ENCODE data around the gene ZNF580.

ZNF580 gene

DNA sequence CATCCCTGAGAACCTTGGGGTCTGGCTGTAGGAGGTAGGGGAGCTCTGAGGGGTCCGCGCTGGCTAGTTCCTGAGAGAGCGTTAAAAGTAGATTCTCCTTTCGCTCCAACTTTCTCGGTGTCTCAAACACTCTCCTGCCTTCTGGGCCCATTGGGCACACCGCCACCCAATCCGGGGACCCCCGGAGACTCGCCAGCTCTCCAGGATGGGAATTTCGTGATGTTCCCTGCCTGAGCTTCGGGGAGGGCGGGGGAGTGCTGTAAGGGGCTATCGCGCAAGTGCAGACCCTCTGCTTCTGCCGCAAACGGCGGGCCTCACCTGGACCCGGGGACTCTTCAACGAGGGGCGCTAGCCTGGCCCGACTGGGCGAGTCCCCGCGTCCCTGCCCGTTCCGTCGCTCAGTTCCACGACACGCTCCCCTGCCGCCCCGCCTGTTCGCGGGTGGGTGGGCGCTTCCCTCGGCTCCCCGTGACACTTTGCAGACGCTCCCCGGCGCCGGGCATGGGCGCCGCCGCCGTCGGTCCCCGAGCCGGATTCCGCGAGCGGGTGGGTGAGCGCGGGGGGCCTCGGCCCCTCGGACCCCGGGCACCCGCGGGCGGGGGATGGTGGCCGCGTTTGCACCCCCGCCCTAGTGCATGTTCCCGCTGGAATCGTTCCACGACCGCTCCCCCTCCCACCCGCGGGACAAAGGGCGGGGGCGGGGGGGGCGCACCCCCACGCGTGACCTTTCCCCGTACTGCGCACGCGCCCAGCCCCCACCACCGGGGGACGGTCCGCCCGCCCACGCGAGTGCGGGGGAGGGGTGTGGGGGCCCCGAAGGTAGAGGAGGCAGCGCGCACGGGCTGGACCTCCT, 7.2 kb downstream of the ZNF580 start, which contains the start of gene CCDC106:
CCDC106 (plus strand) TSS at position 481 of the 853 bp plus-strand sequence. CDS start 835 bp downstream, outside the sequence.
- peak; percentile 34 for DNase-seq (ENCODE audit: low spot score)

DNA sequence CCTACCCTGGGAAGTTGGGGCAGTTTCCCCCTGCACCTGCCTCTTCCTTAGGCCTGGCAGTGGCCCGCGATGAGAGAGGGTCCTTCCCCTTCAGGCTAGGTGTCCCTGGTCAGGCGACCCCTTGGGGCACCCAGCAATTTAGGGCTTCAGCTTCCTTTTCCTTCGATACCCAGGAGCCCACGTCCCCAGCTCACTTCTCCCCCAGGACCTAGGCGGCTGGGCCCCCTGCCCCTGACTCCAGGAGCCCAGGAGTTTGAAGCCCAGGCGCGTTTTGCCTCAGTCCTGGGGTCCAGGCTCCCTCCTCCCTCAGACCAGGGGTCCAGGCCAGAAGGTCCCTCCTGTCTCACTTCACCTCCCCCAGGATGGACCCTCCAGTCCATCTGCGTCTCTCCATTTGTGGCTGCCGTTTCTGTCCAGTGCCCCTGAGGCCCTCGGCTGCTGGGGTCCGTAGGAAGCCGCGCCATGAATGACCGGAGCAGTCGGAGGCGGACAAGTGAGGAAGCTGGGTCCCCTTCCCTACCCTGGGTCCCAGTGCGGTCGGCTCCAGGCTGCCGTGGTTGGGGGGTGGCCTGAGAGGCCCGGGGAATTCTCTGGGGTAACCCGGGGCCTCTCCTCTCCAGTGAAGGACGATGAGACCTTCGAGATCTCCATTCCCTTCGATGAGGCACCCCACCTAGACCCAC, 7.9 kb downstream of the ZNF580 start:
- no peak for DNase-seq (ENCODE audit: low spot score)

DNA sequence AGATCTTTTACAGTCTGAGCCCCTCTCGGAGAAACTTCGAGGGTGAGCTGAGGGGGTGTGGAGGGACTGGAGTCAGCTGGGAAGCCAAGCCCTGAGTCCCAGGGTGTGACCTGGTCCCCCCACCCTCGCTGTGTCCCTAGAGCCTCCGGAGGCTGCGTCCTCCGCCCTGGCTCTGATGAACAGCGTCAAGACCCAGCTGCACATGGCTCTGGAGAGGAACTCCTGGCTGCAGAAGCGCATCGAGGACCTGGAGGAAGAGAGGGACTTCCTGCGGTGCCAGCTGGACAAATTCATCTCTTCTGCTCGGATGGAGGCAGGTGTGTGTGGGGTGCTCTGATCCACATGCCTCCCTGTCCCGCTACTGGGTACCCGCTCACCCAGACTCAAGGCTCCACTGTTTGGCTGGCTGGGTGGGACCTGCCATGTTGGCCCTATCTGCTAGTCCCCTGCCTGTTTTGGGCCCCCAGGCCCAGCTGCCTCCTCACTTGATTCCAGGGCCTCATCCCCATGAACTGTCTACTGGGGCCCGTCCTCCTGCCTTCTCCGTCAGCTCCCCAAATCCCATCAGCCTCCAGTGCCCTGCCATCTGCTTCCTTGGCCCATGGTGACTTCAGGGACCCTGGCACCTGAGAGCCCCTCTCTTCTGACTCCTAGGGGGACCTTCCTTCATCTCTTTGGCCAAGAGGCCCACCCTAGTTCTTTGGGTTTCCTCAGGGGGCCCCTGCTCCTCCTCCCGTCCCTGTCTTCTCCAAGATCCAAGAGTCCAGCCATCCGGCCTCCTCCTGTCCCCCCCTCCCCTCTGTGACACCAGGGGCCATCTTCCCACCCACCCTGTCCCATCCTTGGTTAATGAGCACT, 8.7 kb downstream of the ZNF580 start:
- no peak for DNase-seq (ENCODE audit: low spot score)

DNA sequence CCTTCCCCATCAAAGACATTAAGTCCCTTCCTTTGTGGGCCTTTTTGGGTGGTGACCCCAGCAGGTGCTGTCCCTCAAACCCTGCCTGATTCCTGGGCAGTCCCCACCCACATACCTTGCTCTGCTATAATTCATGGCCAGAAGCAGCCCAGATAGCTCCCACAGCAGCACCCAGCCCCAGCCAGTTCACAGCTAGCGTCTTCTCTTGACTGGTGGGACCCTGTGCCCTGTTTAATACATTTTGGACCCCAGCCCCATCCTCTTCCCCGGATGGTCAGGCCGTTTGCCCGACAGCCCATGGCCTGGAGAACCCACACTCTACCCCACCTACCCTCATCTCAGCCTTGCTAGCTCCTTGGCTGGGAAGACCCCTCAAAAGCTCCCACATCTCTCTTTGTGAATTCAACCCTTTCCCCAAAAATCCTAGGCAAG, 9.3 kb downstream of the ZNF580 start:
- DNase-seq (ENCODE audit: low spot score) = no peak

DNA sequence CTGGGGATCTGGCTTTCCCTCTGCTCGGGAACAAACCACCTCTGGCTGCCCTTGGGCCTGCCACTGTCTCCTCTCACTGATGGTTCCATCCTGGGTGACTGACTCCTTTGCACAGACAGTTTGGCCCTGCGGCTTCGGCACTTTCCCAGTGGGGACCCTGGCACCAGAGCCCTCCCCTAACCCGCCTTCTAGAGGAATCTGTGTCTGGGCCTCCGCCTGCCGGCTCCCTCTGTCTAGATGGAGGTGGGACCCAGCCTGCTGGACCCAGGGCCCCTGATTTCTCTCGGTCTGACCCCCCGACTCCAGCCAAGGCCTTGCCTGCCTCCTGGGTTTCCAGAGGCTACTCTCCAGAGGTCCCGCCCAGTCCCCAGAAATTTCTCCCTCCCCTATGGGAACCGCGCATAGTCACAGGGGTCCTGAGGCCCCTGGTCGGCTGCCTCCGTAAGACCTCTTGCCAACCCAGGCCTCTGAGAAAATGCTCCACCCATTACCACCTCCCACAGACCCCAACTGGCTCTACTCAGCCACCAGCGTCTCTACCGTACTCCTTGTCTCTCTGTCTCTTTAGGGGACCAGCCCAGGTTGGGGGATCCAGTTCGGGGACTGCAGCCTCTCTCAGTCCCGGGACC, 9.9 kb downstream of the ZNF580 start:
- no peak for DNase-seq (ENCODE audit: low spot score)

DNA sequence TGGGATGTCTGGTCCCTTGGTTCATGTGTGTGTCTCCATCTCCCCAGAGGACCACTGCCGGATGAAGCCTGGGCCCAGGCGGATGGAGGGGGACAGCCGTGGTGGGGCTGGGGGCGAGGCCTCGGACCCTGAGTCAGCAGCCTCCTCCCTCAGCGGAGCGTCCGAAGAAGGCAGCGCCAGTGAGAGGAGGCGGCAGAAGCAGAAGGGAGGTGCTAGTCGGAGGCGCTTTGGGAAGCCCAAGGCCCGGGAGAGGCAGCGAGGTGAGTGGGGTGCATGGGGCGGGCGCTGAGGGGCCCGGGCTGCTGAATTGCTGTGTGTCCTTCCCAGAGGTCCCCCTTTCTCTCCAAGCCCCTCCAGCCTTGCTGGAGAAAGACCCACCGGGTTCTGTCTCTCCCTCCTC, 10.4 kb downstream of the ZNF580 start:
- DNase-seq (ENCODE audit: low spot score) = no peak

DNA sequence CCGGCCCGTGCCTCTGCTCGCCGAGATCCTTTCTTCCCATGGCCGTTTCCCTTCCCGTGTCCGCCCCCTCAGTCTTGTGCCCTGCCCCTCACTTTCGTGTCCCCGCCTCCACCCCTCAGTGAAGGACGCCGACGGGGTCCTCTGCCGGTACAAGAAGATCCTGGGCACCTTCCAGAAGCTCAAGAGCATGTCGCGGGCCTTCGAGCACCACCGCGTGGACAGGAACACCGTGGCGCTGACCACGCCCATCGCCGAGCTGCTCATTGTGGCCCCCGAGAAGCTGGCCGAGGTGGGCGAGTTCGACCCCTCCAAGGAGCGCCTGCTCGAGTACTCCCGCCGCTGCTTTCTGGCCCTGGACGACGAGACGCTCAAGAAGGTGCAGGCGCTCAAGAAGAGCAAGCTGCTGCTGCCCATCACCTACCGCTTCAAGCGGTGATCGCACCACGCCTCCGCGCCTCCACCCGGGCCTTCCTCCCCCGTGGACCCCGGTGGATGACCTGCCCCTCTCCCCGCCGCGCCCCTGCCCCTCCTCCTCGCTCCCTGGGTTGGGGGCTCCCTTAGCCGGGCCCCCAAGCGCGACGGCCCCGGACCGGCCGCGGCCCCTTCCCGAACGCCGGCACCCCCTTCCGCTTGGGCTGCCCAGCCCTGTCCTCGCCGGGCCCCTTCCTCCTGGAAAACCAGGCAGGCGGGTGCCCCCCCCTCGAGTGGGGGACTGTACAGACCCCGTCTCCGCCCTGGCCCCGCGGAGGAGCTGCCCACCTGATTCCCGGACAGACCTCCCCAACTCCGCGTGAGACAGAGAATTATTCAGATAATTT, 11.7 kb downstream of the ZNF580 start:
- DNase-seq (ENCODE audit: low spot score) = no peak

DNA sequence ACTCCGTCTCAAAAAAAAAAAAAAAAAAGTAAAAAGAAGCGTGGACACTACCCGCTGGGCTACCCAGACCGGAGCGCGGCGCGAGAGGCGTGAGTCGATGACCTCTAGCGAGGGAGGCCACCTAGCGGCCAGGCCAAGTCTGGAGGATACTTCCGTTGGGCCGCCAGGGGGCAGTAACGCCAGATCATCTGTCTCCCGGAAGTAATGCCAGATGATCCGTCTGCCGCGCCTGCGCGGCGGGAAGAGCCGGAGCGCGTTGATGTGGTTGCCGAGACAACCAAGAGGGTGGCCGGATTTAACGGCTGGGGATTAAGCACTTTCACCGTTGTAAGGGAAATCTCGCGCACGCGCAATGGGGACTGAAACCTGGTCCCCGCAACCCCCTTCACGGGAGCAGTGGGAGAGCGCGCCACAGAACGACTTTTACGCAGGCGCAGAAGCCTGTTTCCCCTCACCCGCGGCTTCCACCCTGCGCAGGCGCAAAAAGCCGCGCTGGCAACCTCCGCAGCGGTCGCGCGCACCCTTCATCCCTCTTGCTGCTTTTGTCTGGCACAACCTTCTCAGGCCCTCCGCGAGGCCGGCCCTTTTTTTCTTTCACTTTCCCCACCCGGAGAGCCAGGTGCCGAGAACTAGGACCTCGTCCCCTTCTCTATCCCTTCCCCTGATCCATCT, 13.0 kb downstream of the ZNF580 start:
- DNase-seq (ENCODE audit: low spot score) = peak; percentile 99

DNA sequence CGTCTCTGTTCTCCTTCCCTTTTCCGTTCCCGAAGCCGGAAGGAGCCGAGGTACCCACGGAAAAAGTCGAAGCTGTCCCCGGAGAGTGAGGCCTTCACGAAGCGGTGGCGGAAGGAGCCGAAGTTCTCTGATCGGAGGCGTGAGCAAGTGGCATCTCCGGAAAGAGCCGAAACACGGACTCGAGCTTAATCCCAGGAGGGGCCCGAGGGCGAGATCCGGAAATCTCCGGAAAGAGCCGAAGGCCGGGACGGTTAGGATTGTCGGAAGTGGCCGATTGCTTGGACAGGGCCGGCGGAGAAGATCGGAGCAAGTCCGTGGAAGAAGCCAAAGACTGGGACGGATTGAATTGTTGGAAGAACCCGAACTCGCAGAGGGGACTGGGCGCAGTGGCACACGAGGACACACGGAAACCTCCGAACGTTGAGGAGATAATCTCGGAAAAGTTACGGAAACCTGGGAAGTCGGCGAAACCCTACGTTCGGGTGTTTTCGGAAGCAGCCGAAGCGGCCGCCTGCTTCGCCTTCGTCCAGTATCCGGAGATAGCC, 13.6 kb downstream of the ZNF580 start:
- peak; percentile 100 for DNase-seq (ENCODE audit: low spot score)

DNA sequence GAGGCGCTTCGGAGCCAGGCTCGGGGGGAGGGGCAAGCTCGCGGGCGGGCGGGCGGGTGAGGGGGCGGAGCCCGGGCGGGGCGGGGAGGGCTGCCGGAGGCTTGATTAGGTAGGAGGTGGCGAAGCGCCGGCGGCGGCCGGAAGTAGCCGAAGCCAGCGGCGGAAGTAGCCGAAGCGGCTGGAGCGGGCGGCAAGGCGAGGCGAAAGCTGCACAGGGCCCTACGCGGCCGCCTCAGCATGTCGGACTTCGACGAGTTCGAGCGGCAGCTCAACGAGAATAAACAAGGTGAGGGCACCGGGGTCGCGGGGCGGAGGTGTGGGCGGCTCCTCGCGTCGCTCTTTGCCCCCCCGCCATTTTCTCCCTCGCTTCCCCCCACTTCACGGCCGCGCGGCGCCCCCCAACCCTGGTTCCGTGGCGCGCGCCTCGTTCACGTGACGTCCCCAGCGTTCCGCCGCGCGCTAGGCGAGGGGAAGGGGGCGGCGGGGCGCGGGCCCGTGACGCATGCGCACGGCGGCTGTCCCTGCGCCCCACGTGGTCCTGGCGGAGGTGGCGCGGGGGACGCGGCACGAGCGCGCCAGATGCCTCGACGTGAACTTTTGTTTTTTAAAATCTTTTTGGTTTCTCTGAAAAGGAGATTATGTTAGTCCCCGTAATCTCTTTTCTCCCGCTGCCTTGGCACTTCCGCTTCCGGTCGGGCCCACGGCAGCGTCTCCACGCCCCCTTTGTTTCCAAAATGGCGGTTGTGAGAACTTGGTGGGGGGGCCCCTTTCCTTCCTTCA, 14.3 kb downstream of the ZNF580 start, which contains the start of gene U2AF2:
U2AF2 (plus strand) TSS at position 168 of the 780 bp plus-strand sequence; CDS start at position 238, 70 bp downstream.
- peak; percentile 97 for DNase-seq (ENCODE audit: low spot score)

DNA sequence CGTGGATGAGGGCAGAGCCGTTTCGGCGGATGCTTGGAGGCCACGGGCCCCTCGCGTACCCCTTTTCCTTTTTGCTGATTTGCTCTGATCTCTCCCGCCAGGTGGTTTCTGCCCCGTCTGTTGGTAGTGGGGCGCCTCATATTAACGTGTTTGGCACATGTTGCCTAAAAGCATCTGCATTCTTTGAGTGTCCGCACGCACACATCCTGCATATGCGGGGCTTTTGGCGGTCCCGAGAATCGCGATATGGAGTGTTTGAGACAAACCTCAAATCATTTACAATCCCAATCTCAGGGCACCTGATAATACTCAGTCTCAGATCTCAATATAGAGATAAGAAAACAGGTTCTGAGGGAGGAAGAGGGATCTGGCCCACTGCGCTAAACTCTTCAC, 14.8 kb downstream of the ZNF580 start:
- no peak for DNase-seq (ENCODE audit: low spot score)

DNA sequence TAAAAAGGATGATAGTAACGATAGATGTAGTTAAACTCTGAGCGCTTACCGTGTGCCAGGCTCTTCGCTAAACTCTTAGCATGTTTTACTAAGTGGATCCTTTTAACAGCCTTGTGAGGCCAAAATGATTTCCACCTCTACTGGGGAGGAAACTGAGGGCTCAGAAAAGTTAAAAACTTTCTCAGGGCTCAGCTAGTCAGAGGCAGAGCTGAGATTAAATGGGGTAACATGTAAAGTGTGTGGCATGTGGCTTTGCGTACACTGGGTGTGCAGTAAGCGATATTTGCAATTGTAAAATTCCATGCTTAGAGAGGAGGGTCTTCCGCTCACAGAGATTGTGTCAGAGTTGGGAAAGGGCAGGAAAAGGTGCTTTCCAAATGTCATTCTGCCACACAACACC, 15.8 kb downstream of the ZNF580 start:
- DNase-seq (ENCODE audit: low spot score) = no peak

DNA sequence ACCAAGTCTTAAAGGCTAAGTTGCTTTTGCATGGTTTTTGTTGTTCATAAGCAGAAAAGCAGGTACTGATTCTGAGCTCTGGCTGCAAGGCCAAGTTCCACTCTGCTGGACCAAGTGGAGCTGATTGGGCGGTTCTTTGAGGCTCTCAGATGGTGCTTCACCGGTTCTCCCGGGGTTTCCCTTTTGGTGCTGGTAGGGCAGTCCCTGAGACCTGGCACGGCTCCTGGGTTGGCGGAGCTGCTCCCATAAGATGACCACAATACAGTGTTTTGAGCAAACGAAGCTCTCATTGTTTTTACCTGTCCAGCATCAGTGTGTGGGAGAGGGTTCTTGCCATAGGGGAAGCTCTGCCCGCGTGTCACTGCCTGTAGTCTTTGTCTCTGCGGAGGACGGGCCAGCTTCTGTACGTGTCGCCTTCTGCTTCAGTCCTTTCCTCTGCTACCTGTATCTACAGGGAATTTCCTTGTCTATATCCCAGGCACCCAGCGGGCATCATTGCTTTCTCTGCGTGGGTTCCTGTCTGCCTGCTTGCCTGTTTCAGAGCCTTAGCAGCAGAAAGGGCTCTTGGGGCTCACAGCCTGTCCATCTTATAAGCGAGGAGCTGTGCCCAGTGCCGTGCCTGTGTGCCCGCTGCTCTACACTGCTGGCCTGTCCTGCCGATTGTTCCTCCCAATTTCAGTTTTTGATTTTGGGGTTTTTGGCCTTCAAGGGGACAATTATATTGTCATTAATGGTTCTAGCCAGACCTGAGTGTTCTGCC, 16.4 kb downstream of the ZNF580 start:
- no peak for DNase-seq (ENCODE audit: low spot score)

DNA sequence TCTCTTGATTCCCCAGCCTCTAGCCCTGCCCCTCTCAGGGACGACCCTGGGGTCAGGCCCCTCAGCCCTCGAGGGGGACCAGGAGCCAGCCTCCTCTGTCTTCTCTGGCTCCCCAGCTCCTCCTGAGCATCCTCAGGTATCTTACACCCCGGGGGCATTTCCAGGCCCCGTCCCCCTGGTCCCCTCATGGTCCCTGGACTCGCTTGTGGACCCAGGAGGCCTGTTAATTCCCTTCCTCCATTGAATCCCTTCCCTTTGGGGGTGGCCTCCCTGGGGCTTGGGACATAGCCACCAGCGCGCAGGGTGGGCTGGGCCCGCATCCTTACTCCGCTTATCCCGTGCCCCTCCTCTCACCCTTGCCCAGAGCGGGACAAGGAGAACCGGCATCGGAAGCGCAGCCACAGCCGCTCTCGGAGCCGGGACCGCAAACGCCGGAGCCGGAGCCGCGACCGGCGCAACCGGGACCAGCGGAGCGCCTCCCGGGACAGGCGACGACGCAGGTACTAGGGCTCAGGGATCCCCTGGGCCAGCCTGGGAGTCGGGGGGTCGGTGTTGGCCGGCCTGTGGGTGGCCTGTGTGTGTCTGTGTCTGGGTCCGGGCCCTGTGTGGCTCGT, 18.2 kb downstream of the ZNF580 start:
- no peak for DNase-seq (ENCODE audit: low spot score)

DNA sequence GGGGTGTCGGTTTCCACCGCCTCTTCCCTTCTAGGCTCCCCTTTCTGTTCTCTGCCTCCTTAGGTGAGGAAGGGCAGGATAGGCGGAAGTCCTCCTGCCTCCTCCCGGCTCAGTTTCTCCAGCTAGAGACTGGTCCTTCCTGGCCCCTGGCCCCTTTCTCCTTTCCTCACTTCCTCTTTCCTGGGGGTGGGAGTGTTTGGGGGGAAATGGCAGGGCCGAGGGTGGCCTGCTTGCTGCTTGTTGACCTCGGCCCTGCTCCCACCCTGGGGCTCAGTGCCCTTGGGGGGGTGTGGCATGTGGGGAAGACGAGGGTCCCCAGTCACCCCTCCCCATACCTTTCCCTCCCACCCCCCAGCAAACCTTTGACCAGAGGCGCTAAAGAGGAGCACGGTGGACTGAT, 19.0 kb downstream of the ZNF580 start:
- DNase-seq (ENCODE audit: low spot score) = no peak

DNA sequence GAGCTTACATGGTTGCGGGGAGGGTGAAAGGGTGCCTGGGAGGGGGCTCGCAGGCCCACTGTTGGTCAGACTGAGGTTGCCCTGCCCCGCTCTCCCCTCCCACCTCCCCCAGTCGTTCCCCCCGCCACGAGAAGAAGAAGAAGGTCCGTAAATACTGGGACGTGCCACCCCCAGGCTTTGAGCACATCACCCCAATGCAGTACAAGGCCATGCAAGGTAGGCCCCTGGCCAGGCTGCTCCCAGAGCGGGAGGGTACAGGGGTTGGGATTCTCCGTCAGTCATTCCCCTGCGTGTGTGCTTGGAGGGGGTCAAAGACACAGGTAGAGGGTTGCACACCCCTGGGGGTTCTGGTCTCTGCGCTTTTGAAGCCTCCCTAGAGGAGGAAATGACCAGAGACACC, 19.6 kb downstream of the ZNF580 start:
- DNase-seq (ENCODE audit: low spot score) = no peak

DNA sequence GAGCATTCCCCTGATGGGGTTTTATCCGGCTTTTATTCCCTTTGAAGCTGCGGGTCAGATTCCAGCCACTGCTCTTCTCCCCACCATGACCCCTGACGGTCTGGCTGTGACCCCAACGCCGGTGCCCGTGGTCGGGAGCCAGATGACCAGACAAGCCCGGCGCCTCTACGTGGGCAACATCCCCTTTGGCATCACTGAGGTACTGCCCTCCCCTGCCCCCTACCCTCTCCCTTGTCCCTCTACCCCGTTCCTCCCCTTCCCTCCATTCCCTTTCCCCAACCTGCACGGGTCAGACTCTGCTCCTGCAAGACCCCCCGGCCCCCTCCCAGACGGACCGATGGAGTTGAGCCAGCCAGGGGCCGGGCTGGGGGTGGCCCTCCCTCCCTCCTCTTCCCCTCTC, 20.2 kb downstream of the ZNF580 start:
- DNase-seq (ENCODE audit: low spot score) = no peak

DNA sequence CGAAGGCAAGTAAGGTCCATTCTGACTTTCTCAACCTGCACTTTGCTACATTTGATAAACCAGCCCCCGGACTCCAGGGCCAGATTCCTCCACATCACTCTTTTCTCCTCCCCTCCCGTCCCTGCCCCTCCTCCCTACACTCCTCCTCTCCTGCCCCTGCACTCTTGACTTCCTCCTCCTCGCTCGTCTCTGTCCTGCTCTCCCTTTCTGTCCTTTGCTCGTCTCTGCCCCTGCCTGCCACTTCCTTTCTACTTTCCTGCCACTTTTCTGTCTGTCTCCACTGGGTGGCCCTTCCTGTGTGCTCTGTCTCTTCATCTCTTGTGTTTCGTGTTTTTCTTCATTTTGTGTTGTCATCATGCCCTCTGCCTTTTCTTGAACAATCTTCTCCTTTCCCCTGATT, 21.0 kb downstream of the ZNF580 start:
- DNase-seq (ENCODE audit: low spot score) = no peak

Measured in CD4-positive, alpha-beta T cell treated with Interleukin-6 at 100 ng/mL for 8 hours (primary cell).